GM12864 (cell line): ENCODE measurements around the gene SMARCC2.
A peak's percentile ranks its signal among the peaks of the same experiment; 100 is the strongest.
"Not testable (repeated sequence)": the region's sequence is repeated elsewhere in the genome, so short reads cannot be mapped to it uniquely, and the experiment has no call there.

ENCODE experiments used
- DNase-seq: peaks from one replicate; pipeline ENCODE4 v3.0.0-alpha.2; 2011; ENCODE audit warnings: low read depth
- H3K4me3 ChIP-seq: 2 replicates; pipeline ENCODE4 v1.5.1; 2011; ENCODE audit warnings: mild to moderate bottlenecking, low read depth, low read length, control low read depth
- CTCF ChIP-seq: IDR thresholded peaks from 2 replicates; pipeline ENCODE4 v1.5.1; 2011; ENCODE audit warnings: low read depth, mild to moderate bottlenecking, moderate library complexity, low read length, control low read depth, inconsistent platforms; ENCODE audit errors: missing control alignments

The SMARCC2 gene

GRCh38 chr12:56120158-56120846 lies 69.0 kb downstream of the SMARCC2 start:
- H3K4me3 ChIP-seq, result no peak overlapping the region
- TF ChIP-seq CTCF, result no peak
- no peak for DNase-seq

GRCh38 chr12:56119361-56119796 lies 69.9 kb downstream of the SMARCC2 start:
- H3K4me3 ChIP-seq, result peak overlapping the region; percentile 74; the same call in 1 of the 2 replicates
- TF ChIP-seq CTCF, result peak; percentile 68
- DNase-seq, result no peak

GRCh38 chr12:56118688-56119357 lies 70.5 kb downstream of the SMARCC2 start:
- no peak for TF ChIP-seq CTCF
- peak overlapping the region; percentile 74 for H3K4me3 ChIP-seq
- DNase-seq, result no peak

GRCh38 chr12:56117778-56118687 lies 71.2 kb downstream of the SMARCC2 start, which contains the start of gene ZC3H10:
ZC3H10 (plus strand) TSS chr12:56118266; CDS start chr12:56120563, 2,297 bp downstream.
- peak; percentile 100 for DNase-seq
- TF ChIP-seq CTCF, result peak; percentile 42
- peak within 1 kb of the TSS; percentile 78 for H3K4me3 ChIP-seq

GRCh38 chr12:56117082-56117706 lies 72.1 kb downstream of the SMARCC2 start:
- DNase-seq, result not testable (repeated sequence)
- H3K4me3 ChIP-seq, result peak overlapping the region; percentile 78

GRCh38 chr12:56116267-56117081 lies 72.8 kb downstream of the SMARCC2 start, which contains the start of gene RPL41:
RPL41 (plus strand) TSS chr12:56116633.
- TF ChIP-seq CTCF, result no peak
- H3K4me3 ChIP-seq, result peak within 1 kb of the TSS; percentile 78
- peak; percentile 85 for DNase-seq
